ENCODE measurements around the gene PLAA.

Gene PLAA

DNA sequence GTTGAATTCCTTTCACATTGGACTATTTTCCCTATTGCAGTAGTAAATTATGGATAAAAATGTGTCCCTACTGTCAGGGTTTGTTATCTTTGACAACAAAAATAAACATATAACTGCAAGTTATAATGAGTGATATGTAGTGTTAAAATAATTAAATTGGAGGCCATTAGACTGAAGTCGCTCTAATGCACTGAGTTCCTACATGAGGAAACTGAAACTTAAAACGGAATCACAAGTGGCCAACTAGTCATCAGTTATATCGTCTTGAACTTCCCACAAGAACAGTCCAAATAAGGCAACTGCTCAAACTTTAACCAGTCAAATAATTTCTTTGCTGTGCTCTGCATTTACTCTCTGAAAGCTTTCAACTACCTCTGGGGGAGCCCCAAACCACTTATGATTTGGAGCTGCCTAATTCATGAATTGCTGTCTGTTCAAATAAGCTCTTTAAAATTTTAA, 7.0 kb upstream of the PLAA start:
- Histone ChIP-seq H3K4me1 (ENCODE audit: control insufficient read depth, insufficient read depth, low read length) (peaks cover 9% of the 10 kb centered on the region), H3K36me3 (ENCODE audit: control insufficient read depth, insufficient read depth, low read length) (no peaks in the 10 kb centered on the region), H3K4me3 (ENCODE audit: low read length) (no peak overlapping the region), H3K9me3 (ENCODE audit: control insufficient read depth, low read length) (no peaks in the 10 kb centered on the region), H3K9ac (ENCODE audit: low read length) (no peak overlapping the region), H3K27me3 (ENCODE audit: control insufficient read depth, insufficient read depth, low read length) (no peaks in the 10 kb centered on the region)

DNA sequence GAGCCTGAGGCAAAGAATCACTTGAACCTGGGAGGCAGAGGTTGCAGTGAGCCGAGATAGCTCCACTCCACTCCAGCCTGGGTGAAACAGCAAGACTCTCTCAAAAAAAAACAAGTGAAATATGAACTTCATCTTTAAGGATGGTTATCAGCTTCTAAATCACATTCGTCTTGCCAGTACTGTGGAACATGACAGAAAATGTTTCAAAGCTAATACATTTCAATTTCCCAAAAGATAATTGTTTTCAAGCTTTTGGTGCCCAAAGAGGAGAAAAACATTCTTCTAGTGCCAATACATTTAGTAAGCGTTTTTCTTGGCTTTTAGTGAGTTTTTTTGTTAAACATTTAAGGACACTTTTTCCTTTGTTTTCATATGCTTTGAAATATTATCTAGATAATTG, 4.8 kb upstream of the PLAA start:
- H3K9me3 ChIP-seq (ENCODE audit: control insufficient read depth, low read length), result no peaks in the 10 kb centered on the region
- no peaks in the 10 kb centered on the region for H3K27me3 ChIP-seq (ENCODE audit: control insufficient read depth, insufficient read depth, low read length)
- no peaks in the 10 kb centered on the region for H3K36me3 ChIP-seq (ENCODE audit: control insufficient read depth, insufficient read depth, low read length)
- H3K4me3 ChIP-seq (ENCODE audit: low read length), result no peak overlapping the region
- H3K9ac ChIP-seq (ENCODE audit: low read length), result no peak overlapping the region
- H3K4me1 ChIP-seq (ENCODE audit: control insufficient read depth, insufficient read depth, low read length), result peaks cover 9% of the 10 kb centered on the region

DNA sequence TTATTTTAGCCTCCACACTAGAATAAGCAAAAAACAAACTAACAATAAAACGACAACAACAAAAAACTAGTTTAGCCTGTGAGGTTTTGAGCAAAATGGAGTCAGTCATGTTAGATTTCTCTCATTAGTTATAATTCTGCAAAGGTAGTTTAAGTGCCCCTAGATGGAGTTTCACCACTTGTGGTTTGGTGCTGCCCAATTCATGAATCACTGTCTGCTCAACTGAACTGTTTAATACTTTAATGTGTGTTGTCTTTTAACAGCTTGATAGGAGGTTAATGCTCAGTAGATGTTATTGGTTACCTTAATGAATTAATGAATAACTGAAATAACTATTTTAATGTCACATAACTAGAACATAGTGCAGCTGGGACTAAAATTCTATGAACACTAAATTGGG, 3.5 kb upstream of the PLAA start:
- Histone ChIP-seq H3K9me3 (ENCODE audit: control insufficient read depth, low read length) (no peaks in the 10 kb centered on the region), H3K9ac (ENCODE audit: low read length) (no peak overlapping the region), H3K36me3 (ENCODE audit: control insufficient read depth, insufficient read depth, low read length) (no peaks in the 10 kb centered on the region), H3K27me3 (ENCODE audit: control insufficient read depth, insufficient read depth, low read length) (no peaks in the 10 kb centered on the region), H3K4me1 (ENCODE audit: control insufficient read depth, insufficient read depth, low read length) (peaks cover 9% of the 10 kb centered on the region), H3K4me3 (ENCODE audit: low read length) (no peak overlapping the region)

DNA sequence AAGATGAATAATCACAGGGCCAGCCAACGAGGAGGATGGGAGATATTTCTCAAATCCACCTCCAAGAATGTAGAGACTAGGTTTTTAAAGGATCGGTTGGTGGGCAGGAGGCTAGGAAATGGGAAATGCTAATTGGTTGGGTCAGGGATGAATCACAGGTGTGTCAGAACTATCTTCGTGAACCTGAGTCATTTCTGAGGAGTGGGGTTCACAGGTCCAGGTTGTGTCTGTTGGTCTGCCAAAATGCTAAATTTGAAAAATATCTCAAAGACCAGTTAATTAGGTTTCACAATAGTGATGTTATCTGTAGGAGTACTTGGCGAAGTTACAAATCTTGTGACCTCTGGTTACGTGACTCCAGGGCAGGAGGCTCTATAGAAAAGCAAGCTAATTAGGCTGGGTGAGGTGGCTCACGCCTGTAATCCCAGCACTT, 2.6 kb upstream of the PLAA start:
- Histone ChIP-seq H3K4me1 (ENCODE audit: control insufficient read depth, insufficient read depth, low read length) (peaks cover 4% of the 10 kb centered on the region), H3K36me3 (ENCODE audit: control insufficient read depth, insufficient read depth, low read length) (no peaks in the 10 kb centered on the region), H3K9me3 (ENCODE audit: control insufficient read depth, low read length) (no peaks in the 10 kb centered on the region), H3K4me3 (ENCODE audit: low read length) (no peak overlapping the region), H3K9ac (ENCODE audit: low read length) (no peak overlapping the region), H3K27me3 (ENCODE audit: control insufficient read depth, insufficient read depth, low read length) (no peaks in the 10 kb centered on the region)

DNA sequence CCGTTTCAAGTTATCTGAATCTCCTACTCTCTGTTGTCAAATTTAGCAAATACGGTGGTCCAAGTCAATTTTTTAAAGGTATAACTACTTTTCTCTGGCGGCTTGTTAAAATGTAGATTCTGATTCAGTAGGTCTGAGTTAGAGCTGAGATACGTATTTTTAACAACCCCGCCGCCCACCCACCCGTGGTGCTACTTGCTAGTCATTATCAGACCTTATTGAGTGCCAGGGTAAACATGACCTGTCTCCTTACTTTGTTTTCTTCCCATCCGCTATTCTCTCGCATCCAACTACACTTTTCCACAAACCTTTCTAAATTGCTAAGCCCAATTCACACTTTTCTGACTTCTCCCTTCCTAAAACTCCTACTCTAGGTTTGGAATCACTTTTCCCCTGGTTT, 694 bp upstream of the PLAA start:
- H3K4me1 ChIP-seq (ENCODE audit: control insufficient read depth, insufficient read depth, low read length), result peaks cover 4% of the 10 kb centered on the region
- H3K9ac ChIP-seq (ENCODE audit: low read length), result peak overlapping the region; percentile 78
- H3K4me3 ChIP-seq (ENCODE audit: low read length), result peak overlapping the region; percentile 66
- no peaks in the 10 kb centered on the region for H3K27me3 ChIP-seq (ENCODE audit: control insufficient read depth, insufficient read depth, low read length)
- H3K36me3 ChIP-seq (ENCODE audit: control insufficient read depth, insufficient read depth, low read length), result no peaks in the 10 kb centered on the region
- no peaks in the 10 kb centered on the region for H3K9me3 ChIP-seq (ENCODE audit: control insufficient read depth, low read length)

DNA sequence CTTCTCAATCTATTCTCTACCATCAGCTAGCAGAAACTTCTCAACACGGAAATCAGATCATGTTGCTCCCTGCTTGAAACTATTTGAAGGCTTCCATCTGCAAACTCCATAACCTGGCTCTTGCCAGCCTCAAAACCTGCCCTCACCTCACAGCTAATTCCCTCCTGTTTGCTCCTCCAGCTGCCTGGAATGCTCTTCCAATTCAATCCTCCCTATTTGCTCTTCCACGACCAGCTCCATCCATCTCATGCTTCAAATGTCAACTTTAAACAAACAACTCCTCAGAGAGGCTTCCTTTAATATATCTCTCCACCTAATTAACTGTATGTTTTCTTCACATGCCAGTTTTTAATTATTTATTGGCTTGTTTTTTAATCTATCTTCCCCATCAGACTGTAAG, 1.5 kb downstream of the PLAA start:
- peaks cover 4% of the 10 kb centered on the region for H3K4me1 ChIP-seq (ENCODE audit: control insufficient read depth, insufficient read depth, low read length)
- H3K36me3 ChIP-seq (ENCODE audit: control insufficient read depth, insufficient read depth, low read length), result no peaks in the 10 kb centered on the region
- H3K4me3 ChIP-seq (ENCODE audit: low read length), result no peak overlapping the region
- H3K9ac ChIP-seq (ENCODE audit: low read length), result peak overlapping the region; percentile 78
- H3K9me3 ChIP-seq (ENCODE audit: control insufficient read depth, low read length), result no peaks in the 10 kb centered on the region
- H3K27me3 ChIP-seq (ENCODE audit: control insufficient read depth, insufficient read depth, low read length), result no peaks in the 10 kb centered on the region

DNA sequence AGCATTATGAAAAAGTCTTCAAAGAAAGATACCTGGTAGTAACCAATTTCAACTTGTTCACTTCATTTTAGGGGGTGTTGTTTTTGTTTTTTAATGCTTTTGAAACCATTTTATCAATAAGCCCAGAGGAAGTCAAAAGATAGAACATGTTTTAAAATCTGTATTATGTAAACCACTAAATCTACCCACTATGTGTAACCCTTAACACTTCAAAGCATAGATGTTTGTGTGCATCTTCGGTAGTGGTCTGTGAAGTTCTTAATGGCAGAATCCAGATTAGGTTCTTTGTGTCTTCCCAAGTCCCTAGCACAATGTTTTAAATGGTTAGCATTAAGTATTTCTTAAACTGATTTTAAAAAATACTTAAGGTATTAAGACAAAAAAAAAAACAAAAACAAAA, 6.3 kb downstream of the PLAA start:
- Histone ChIP-seq H3K4me3 (ENCODE audit: low read length) (no peak overlapping the region), H3K9ac (ENCODE audit: low read length) (no peak overlapping the region), H3K4me1 (ENCODE audit: control insufficient read depth, insufficient read depth, low read length) (no peaks in the 10 kb centered on the region), H3K36me3 (ENCODE audit: control insufficient read depth, insufficient read depth, low read length) (no peaks in the 10 kb centered on the region), H3K27me3 (ENCODE audit: control insufficient read depth, insufficient read depth, low read length) (no peaks in the 10 kb centered on the region), H3K9me3 (ENCODE audit: control insufficient read depth, low read length) (no peaks in the 10 kb centered on the region)

DNA sequence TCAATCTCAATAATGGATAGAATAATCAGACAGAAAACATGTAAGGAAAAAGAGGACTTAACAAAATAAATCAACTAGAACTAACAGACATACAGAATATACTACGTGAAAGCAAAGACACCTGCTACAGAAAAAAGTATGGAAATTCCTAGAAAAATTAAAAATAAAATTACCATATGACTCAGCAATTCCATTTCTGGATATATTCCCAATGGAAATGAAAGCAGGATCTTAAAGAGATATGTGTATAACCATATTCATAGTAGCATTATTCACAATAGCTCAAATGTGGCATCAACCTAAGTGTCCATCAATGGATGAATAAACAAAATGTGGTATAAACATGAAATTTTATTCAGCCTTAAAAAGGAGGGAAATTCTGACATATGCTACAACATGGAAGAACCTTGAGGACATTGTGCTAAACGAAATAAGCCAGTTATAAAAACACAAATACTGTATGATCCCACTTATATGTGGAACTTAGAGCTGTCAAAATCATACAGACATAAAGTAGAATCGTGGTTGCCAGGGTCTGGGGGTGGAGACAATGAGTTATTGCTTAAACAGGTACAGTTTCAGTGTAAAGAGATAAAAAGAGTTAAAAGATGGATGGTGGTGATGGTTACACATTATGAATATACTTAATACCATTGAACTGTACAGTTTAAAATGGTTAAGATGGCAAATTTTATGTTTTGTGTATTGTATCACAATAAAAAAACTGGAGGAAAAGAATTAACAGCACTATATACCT, 6.9 kb downstream of the PLAA start:
- Histone ChIP-seq H3K36me3 (ENCODE audit: control insufficient read depth, insufficient read depth, low read length) (no peaks in the 10 kb centered on the region), H3K4me3 (ENCODE audit: low read length) (no peak overlapping the region), H3K27me3 (ENCODE audit: control insufficient read depth, insufficient read depth, low read length) (no peaks in the 10 kb centered on the region), H3K4me1 (ENCODE audit: control insufficient read depth, insufficient read depth, low read length) (no peaks in the 10 kb centered on the region), H3K9me3 (ENCODE audit: control insufficient read depth, low read length) (no peaks in the 10 kb centered on the region), H3K9ac (ENCODE audit: low read length) (no peak overlapping the region)

DNA sequence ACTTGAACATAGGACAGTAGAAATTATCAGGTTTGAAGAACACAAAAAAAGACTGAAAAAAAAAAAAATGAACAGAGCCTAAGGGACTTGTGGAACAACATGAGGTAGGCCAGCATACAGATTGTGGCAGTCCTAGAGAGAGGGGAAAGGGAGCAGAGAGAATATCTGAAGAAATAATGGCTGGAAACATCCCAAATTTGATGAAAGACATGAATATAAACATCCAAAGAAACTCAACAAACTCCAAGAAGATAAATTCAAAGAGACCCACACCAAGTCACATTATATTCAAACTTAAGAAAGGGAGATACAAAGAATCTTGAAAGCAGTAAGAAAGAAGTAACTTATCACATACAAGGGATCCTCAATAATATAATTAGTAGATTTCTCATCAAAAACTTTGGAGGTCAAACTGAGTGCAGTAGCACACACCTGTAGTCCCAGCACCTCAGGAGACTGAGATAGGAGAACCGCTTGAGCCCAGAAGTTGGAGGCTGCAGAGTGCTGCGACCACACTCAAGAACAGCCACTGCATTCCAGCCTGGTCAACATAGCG, 9.1 kb downstream of the PLAA start:
- Histone ChIP-seq H3K4me3 (ENCODE audit: low read length) (no peak overlapping the region), H3K4me1 (ENCODE audit: control insufficient read depth, insufficient read depth, low read length) (no peaks in the 10 kb centered on the region), H3K9ac (ENCODE audit: low read length) (no peak overlapping the region), H3K9me3 (ENCODE audit: control insufficient read depth, low read length) (no peaks in the 10 kb centered on the region), H3K27me3 (ENCODE audit: control insufficient read depth, insufficient read depth, low read length) (no peaks in the 10 kb centered on the region), H3K36me3 (ENCODE audit: control insufficient read depth, insufficient read depth, low read length) (no peaks in the 10 kb centered on the region)

DNA sequence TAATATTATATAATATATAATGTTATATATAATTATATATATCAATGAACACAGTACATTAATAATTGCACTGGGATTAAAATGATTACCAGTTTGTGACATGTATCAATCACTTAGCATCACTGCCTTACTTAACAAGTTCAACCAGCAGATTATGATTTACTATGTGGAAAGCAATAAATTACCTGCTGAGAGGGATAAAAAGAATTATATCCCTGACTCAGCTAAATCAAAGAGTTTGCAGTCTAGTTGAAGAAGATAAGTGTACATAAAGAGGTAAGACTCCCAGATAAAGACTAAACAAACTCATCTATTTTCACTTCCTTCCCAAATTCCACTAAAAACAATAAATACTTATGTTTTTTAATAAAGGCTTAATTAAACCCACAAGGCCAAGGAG, 11.2 kb downstream of the PLAA start:
- Histone ChIP-seq H3K4me1 (ENCODE audit: control insufficient read depth, insufficient read depth, low read length) (no peaks in the 10 kb centered on the region), H3K9me3 (ENCODE audit: control insufficient read depth, low read length) (no peaks in the 10 kb centered on the region), H3K4me3 (ENCODE audit: low read length) (no peak overlapping the region), H3K36me3 (ENCODE audit: control insufficient read depth, insufficient read depth, low read length) (no peaks in the 10 kb centered on the region), H3K27me3 (ENCODE audit: control insufficient read depth, insufficient read depth, low read length) (no peaks in the 10 kb centered on the region), H3K9ac (ENCODE audit: low read length) (no peak overlapping the region)

DNA sequence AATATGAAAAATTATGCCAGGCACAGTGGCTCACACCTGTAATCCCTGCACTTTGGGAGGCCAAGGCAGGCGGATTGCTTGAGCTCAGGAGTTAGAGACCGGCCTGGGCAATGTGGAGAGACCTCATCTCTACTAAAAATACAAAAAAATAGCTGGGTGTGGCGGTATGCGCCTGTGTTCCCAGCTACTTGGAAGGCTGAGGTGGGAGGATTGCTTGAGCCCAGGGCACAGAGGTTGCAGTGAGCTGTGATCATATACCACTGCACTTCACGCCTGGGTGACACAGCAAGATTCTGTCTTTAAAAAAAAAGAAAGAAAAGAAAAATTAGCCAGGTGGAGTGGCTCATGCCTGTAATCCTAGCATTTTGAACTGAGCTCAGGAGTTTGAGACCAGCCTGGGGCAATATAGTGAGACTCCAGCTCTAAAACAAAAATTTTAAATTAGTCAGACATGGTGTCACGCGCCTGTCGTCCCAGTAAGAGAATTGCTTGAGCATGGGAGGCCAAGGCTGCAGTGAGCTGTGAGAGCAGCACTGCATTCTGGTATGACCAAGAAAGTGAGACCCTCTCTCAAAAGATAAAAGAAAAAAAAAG, 18.0 kb downstream of the PLAA start:
- Histone ChIP-seq H3K27me3 (ENCODE audit: control insufficient read depth, insufficient read depth, low read length) (no peaks in the 10 kb centered on the region), H3K4me1 (ENCODE audit: control insufficient read depth, insufficient read depth, low read length) (no peaks in the 10 kb centered on the region), H3K36me3 (ENCODE audit: control insufficient read depth, insufficient read depth, low read length) (no peaks in the 10 kb centered on the region), H3K9me3 (ENCODE audit: control insufficient read depth, low read length) (no peaks in the 10 kb centered on the region), H3K9ac (ENCODE audit: low read length) (no peak overlapping the region), H3K4me3 (ENCODE audit: low read length) (no peak overlapping the region)

DNA sequence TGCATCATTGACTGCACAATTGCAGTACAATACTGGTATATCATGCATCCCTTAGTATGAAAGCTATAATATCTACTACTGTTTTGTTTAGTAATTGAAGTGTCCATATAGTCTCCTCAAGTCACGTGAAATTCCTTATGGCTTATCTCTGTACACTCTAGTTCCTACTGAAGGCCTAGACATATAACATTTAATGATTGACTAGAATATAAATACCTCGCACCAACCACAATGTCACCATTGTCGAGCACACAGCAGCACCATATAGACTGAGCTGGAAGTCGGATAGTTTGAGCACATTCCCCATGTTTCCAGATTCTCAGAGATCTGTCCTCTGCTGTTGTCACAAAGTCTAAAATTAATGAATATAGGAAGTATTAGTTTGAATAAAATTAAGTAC, 21.4 kb downstream of the PLAA start:
- no peaks in the 10 kb centered on the region for H3K27me3 ChIP-seq (ENCODE audit: control insufficient read depth, insufficient read depth, low read length)
- peaks cover 5% of the 10 kb centered on the region for H3K36me3 ChIP-seq (ENCODE audit: control insufficient read depth, insufficient read depth, low read length)
- no peak overlapping the region for H3K4me3 ChIP-seq (ENCODE audit: low read length)
- no peaks in the 10 kb centered on the region for H3K4me1 ChIP-seq (ENCODE audit: control insufficient read depth, insufficient read depth, low read length)
- no peaks in the 10 kb centered on the region for H3K9me3 ChIP-seq (ENCODE audit: control insufficient read depth, low read length)
- no peak overlapping the region for H3K9ac ChIP-seq (ENCODE audit: low read length)

Measured in mucosa of stomach (tissue), 1 donor.